Subcutaneous adipose tissue (tissue), 4 donors: ENCODE results near the gene MIA2. TPM values are rescaled to one million over a fixed set of nuclear protein-coding genes. Genes with fewer than 3 reads are reported as not detected.

ENCODE experiments used
- CTCF ChIP-seq: fragments of 450-650 bp; IDR thresholded peaks from one replicate; pipeline ENCODE4 v1.5.1; 2016; ENCODE audit warnings: low read depth, mild to moderate bottlenecking, control low read depth, antibody characterized with exemption, moderate library complexity
- total RNA-seq, 4 donors: library from RNA; depleted of rRNA; stranded (reverse); fragments of >200 nt; gene quantifications; one replicate each; pipeline ENCODE4 v1.1.0, GENCODE V29; 2016

MIA2 gene
- total RNA-seq, 4 donors from 2014 or later: 17.6 to 23.3 (median 19.0) TPM

GRCh38 chr14:39350866-39351265 lies 117.2 kb downstream of the MIA2 start:
- no peak for TF ChIP-seq CTCF

GRCh38 chr14:39351708-39352107 lies 118.0 kb downstream of the MIA2 start:
- TF ChIP-seq CTCF: no peak

GRCh38 chr14:39360316-39360715 lies 126.6 kb downstream of the MIA2 start:
- no peak for TF ChIP-seq CTCF

- TF ChIP-seq CTCF: no peak
Observed at GRCh38 chr14:39364509-39364908, 130.8 kb downstream of the MIA2 start.

GRCh38 chr14:39365354-39365753 lies 131.6 kb downstream of the MIA2 start:
- TF ChIP-seq CTCF: no peak

- no peak for TF ChIP-seq CTCF
Observed at GRCh38 chr14:39366460-39367386, 133.0 kb downstream of the MIA2 start.

- TF ChIP-seq CTCF: no peak
Observed at GRCh38 chr14:39367387-39367751, 133.7 kb downstream of the MIA2 start.
